HG03097 (cell line): Measurements from ENCODE around the gene CDCA5.

Experiments used
- ATAC-seq: cut with Tn5 transposase; IDR thresholded peaks from one replicate; pipeline ENCODE4 v1.9.1; 2021; ENCODE audit not compliant: unreplicated experiment, low FRiP score

CDCA5 gene

GRCh38 chr11:65108469-65109123, 24.8 kb upstream of the CDCA5 start:
- no peak for ATAC-seq

DNA sequence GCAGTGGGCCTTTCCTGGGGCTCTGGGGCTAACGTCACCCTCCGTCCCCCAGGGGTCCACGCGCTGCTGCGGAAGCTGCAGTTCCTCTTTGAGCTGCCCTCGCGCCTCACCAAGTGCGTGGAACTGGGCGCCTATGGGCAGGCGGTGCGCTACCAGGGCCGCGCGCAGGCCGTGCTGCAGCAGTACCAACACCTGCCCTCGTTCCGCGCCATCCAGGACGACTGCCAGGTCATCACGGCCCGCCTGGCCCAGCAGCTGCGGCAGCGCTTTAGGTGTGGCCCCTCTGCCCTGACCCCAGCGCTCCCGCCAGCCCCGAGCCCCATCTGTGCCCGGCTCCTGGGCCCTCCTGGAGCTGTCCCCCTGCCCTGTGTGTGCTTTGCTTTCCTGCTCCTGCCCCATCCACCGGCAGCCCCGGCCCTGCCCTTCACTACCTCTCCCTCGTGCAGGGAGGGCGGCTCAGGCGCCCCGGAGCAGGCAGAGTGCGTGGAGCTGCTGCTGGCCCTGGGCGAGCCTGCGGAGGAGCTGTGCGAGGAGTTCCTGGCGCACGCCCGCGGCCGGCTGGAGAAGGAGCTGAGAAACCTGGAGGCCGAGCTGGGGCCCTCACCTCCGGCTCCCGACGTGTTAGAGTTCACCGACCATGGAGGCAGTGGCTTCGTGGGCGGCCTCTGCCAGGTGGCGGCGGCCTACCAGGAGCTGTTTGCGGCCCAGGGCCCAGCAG, 24.1 kb upstream of the CDCA5 start:
- ATAC-seq = no peak

DNA sequence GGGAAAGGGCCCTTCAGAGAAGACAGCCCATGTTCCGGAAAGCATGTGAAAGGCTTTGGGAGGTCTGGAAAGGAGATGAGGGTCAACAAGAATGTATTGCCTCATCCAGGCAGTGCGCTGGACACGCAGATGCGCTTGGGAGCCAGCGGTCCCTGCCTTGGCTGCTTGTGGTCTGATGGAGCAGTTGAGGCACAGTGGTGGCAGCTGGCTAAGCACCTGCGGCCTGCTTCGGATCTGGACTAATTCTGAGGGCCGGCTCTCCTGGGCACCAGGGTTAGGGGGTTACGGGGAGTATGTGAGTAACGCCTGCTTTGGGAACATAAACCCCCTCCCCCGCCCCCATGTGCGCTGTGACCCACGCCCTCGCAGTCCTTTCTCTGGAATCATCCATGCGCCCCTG, 23.2 kb upstream of the CDCA5 start:
- ATAC-seq = no peak

- no peak for ATAC-seq
Observed at GRCh38 chr11:65104628-65105027, 20.8 kb upstream of the CDCA5 start.

DNA sequence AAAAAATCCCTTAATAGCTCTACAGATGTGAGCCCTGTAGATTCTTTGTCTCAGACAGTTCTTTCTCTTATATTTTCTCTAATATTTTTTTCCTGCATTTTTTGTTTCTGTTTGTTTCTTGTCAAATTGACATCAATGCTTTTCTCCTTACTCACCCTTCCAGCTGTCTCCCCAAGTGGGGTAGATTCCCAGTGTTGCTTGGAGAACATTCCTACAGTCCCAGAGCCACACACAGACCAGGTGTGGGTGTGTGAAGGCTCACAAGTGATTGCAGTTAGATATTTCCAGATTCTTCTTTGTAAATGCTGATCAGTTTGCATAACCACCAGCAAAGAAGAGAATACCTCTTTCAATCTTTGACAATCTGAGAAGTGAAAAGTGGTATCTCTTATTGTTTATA, 19.6 kb upstream of the CDCA5 start:
- ATAC-seq = no peak

DNA sequence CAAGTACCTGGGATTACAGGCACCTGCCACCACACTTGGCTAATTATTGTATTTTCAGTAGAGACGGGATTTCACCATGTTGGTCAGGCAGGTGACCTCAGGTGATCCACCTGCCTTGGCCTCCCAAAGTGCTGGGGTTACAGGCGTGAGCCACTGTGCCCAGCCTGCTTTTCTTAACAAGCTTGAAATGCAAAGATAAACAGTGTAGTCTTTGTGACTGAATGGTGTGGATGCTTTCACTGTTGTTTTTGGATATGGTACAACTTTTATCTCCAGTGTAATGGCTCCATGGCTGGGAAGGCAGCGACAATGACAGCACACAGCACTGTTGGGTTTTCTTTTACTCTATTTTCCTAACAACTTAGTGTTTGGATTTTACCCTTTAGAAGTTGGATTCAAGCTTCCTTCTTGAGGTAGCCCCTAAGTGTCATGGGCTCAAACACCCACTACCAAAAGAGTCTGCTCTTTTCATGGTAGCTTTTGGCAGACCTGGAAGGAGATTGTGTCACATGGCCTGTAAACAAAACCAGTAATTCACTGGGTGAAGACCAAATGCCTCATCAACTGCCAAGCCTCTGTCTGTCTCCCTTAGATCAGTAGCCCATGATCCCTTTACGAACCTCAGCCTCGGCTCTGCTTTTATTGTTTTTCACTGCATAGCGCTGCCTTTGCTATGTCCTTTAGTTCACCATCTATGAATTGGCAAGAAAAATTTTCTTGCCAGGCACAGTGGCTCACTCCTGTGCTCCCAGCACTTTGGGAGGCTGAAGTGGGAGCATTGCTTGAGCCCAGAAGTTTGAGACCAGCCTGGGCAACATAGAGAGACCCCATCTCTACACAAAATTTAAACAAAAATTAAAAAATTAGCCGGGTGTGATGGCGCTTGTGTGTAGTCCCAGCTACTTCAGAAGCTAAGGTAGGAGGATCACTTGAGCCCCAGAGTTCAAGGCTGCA, 18.6 kb upstream of the CDCA5 start:
- ATAC-seq = no peak

DNA sequence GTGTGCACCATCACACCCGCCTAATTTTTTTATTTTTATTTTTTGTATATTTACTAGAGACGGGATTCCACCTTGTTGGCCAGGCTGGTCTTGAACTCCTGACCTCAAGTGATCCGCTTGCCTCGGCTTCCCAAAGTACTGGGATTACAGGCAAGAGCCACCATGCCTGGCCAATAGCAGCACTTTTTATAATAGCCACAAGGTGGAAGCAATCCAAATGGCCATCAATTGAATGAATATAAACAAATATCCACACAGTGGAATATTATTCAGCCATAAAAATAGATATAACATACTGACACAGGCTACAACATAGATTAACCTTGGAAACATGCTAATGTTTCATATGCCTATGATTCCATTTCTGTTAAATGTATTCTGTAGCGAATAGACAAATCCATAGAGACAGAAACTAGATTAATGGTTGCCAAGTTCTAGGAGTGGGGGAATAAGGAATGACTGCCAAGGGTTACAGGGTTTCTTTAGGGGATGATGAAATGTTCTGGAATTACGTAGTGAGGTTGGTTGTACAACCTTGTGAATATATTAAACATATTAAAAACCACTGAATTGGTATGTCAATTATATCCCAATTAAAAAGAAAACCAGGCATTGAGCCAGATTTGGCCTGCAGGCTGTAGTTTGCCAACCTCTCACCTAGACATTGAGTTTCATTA, 17.0 kb upstream of the CDCA5 start:
- ATAC-seq = no peak

DNA sequence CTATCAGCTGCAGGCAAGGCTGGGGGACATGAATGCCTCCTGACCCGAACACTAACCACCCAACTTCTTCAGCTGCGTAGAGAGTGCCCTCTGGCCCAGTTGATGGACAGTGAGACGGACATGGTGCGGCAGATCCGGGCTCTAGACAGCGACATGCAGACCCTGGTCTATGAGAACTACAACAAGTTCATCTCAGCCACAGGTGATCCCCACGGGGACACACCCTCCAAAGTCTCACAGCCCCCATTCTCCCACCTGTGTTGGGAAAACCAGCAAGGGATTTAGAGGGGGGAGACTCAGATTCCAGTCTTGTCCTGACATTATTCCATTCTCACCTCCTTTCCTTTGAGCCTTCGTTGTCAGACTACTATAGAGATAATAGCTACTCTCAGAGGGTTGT, 13.1 kb upstream of the CDCA5 start:
- ATAC-seq = no peak

DNA sequence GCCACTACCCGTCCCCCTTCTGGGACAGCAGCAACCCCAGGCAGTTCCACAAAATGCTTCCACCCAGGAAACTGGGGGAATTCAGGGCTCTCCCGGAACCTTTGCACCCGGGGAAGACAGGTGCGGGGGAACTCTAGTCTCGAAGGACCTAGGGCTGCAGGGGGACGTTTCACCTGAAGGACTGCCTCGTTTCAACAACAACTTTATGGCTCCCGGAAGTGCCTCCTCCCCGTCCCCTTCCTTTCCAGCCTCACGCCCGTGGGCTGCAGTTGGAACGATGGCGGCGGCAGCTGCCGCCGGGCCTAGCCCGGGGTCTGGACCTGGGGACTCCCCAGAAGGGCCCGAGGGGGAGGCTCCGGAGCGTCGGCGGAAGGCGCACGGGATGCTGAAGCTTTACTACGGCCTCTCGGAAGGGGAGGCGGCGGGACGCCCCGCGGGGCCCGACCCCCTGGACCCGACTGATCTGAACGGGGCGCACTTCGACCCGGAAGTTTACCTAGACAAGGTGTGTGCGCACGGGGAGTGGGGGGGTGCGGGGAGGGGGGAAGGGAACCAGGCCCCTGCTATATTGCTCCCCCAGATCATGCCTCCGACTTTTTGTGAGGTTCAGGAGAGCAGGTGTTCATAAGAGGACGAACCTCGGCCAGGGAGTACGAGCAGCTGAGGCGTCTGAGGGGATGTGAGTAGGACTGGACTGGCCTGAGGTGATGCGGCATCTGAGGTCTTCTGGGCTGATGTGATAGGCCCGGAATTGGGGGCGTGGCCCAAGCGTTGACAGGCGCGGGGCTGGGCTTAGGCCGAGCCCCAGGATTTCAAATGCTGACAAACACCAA, 12.3 kb upstream of the CDCA5 start, which contains the start of gene VPS51:
Gene VPS51 (plus strand): TSS at position 241 of the 833 bp plus-strand sequence. CDS start 37 bp downstream, at position 278.
- ATAC-seq = peak; percentile 72

- ATAC-seq = no peak
Observed at GRCh38 chr11:65095427-65095826, 11.6 kb upstream of the CDCA5 start.

DNA sequence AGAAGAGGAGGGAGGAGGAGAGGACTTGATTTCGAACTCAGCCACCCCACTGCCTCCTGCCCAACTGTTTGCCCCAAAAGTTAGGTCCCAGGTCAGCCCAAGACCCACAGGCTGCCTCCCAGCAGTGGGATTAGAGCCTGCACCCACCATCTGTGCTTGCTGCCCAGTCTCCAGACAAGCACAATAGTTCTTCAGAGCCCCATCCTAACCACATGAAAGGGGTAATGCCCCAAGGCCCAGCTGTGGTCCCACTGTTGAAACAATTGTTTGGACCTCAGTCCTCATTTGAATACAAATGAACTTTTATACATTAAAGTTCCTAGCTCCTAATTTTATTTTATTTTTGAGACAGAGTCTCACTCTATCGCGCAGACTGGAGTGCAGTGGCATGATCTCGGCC, 6.8 kb upstream of the CDCA5 start:
- no peak for ATAC-seq

- ATAC-seq = no peak
Observed at GRCh38 chr11:65089621-65090020, 5.8 kb upstream of the CDCA5 start.

- ATAC-seq = no peak
Observed at GRCh38 chr11:65087827-65088226, 4.0 kb upstream of the CDCA5 start.

DNA sequence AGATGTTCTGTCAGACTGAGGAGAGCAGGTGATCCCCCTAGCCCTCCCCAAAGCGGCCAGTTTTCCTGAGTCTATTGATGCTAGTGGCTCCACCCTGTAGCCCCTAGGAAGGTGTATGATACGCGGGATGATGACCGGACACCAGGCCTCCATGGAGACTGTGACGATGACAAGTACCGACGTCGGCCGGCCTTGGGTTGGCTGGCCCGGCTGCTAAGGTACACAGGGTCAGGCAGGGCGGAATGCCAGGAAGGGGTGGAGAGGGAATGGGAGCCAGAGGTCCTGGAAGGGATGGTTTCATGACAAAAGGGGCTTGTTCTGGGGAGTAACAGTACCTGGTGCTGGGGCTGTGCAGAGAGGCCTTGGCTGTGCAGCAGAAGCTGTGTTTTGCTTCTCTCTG, 3.4 kb upstream of the CDCA5 start:
- ATAC-seq = no peak

DNA sequence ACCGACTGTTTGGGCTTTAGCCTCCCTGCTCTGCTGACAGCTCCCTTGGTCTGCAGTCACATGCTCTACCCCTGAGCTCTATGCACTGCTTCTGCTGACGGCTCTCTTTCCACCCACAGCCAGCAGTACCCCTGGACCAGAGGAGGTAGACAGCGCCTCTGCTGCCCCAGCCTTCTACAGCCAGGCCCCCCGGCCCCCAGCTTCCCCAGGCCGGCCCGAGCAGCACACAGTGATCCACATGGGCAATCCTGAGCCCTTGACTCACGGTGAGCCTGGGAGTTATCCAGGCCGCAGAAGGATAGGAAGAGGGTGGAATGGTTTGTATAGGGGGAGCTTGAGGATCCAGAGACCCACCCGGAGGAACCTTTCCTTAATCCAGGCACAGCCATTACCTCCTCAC, 3.0 kb upstream of the CDCA5 start:
- ATAC-seq = no peak

- no peak for ATAC-seq
Observed at GRCh38 chr11:65085446-65085845, 1.6 kb upstream of the CDCA5 start.

DNA sequence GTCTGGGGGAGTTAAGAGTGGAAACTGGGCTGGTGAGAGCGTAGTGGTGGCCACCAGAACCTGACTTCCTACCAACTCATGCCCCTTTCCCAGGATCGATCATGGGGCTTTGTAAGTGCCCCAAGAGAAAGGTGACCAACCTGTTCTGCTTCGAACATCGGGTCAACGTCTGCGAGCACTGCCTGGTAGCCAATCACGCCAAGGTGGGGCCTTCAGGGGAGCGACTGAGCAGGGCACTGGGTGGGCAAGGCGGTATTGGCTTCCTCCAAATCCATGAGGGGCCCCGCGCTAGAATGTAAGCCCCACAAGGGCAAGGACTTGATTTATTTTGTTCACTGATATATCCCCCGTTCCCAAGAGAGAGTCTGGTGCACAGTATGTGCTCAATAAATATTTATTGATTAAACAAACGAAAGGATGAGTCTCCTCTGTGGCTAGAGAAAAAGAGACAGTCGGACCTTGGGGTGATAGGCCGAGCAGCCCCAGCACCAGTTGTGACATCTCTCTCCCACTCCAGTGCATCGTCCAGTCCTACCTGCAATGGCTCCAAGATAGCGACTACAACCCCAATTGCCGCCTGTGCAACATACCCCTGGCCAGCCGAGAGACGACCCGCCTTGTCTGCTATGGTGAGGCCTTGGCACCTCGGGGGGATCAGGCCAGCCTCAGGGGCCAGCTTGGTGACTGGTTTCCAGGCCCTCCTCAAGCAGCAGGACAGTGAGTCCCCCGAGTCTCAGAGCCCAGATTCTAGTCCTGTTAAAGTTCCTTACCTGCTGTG, 947 bp upstream of the CDCA5 start:
- ATAC-seq = no peak

- peak; percentile 22 for ATAC-seq
Observed at GRCh38 chr11:65083134-65083833, 556 bp downstream of the CDCA5 start.
